Glutamatergic neuron (in vitro differentiated cells): ENCODE data around the gene HP. TPM values are rescaled to one million over a fixed set of nuclear protein-coding genes. Genes with fewer than 3 reads are reported as not detected.

Source experiments
- DNase-seq: peaks from one replicate; pipeline ENCODE4 v3.0.0; 2022
- H3K27ac Mint-ChIP-seq: one replicate; pipeline ENCODE4 v1.8.0; 2020; ENCODE audit warnings: mild to moderate bottlenecking, mixed read lengths, inconsistent platforms; ENCODE audit not compliant: unreplicated experiment
- H3K27me3 Mint-ChIP-seq: one replicate; pipeline ENCODE4 v1.8.0; 2020; ENCODE audit warnings: mild to moderate bottlenecking, moderate library complexity, mixed read lengths, inconsistent platforms; ENCODE audit not compliant: unreplicated experiment
- H3K36me3 Mint-ChIP-seq: one replicate; pipeline ENCODE4 v1.8.0; 2020; ENCODE audit warnings: mild to moderate bottlenecking, mixed read lengths, inconsistent platforms; ENCODE audit not compliant: unreplicated experiment
- H3K4me1 Mint-ChIP-seq: one replicate; pipeline ENCODE4 v1.8.0; 2020; ENCODE audit warnings: mild to moderate bottlenecking, low read depth, mixed read lengths, inconsistent platforms; ENCODE audit not compliant: unreplicated experiment
- H3K4me3 Mint-ChIP-seq: one replicate; pipeline ENCODE4 v1.8.0; 2020; ENCODE audit warnings: mild to moderate bottlenecking, mixed read lengths, inconsistent platforms; ENCODE audit not compliant: unreplicated experiment
- H3K9me3 Mint-ChIP-seq: one replicate; pipeline ENCODE4 v1.8.0; 2020; ENCODE audit warnings: mild to moderate bottlenecking, moderate library complexity, mixed read lengths, inconsistent platforms; ENCODE audit not compliant: unreplicated experiment
- CTCF ChIP-seq: fragments of 200-600 bp; sonication (generic); IDR thresholded peaks from one replicate; pipeline ENCODE4 v1.5.0; 2021; ENCODE audit not compliant: partially characterized antibody, unreplicated experiment
- total RNA-seq: library from RNA; stranded (reverse); fragmentation: NEBNext Ultra II Directional; extraction: Animal tissue kit (Norgen Biotek cat#: 25700); gene quantifications from one replicate; pipeline ENCODE4 v1.2.1, GENCODE V29; 2021; ENCODE audit not compliant: unreplicated experiment

Gene HP
- total RNA-seq, 1 donor from 2014 or later: not detected

GRCh38 chr16:72013888-72014581 lies 40.3 kb upstream of the HP start:
- Mint-ChIP-seq H3K4me3 (no peak overlapping the region), H3K4me1 (peaks cover 4% of the 10 kb centered on the region), H3K9me3 (no peaks in the 10 kb centered on the region), H3K36me3 (no peaks in the 10 kb centered on the region), H3K27me3 (no peaks in the 10 kb centered on the region), H3K27ac (no peak overlapping the region)
- no peak for TF ChIP-seq CTCF
- no peak for DNase-seq

GRCh38 chr16:72014675-72015074 lies 39.6 kb upstream of the HP start:
- no peak for DNase-seq
- Mint-ChIP-seq H3K27me3 (no peaks in the 10 kb centered on the region), H3K27ac (no peak overlapping the region), H3K4me1 (peaks cover 4% of the 10 kb centered on the region), H3K36me3 (no peaks in the 10 kb centered on the region), H3K4me3 (no peak overlapping the region), H3K9me3 (no peaks in the 10 kb centered on the region)
- TF ChIP-seq CTCF: no peak

GRCh38 chr16:72015124-72015523 lies 39.2 kb upstream of the HP start:
- no peak for TF ChIP-seq CTCF
- H3K27ac Mint-ChIP-seq: no peak overlapping the region
- H3K9me3 Mint-ChIP-seq: no peaks in the 10 kb centered on the region

GRCh38 chr16:72018470-72018869 lies 35.8 kb upstream of the HP start:
- TF ChIP-seq CTCF: no peak
- Mint-ChIP-seq H3K27me3 (no peaks in the 10 kb centered on the region), H3K36me3 (no peaks in the 10 kb centered on the region), H3K27ac (no peak overlapping the region), H3K4me3 (no peak overlapping the region), H3K9me3 (peaks cover 3% of the 10 kb centered on the region), H3K4me1 (peaks cover 3% of the 10 kb centered on the region)
- no peak for DNase-seq

More at GRCh38 chr16:72015124-72015523, 39.2 kb upstream of the HP start:
- Mint-ChIP-seq H3K4me1 (peaks cover 4% of the 10 kb centered on the region), H3K4me3 (no peak overlapping the region), H3K27me3 (no peaks in the 10 kb centered on the region), H3K36me3 (no peaks in the 10 kb centered on the region)
- no peak for DNase-seq

GRCh38 chr16:72021043-72021442 lies 33.3 kb upstream of the HP start:
- Mint-ChIP-seq H3K27ac (no peak overlapping the region), H3K36me3 (no peaks in the 10 kb centered on the region), H3K27me3 (no peaks in the 10 kb centered on the region), H3K4me1 (no peaks in the 10 kb centered on the region), H3K4me3 (no peak overlapping the region), H3K9me3 (peaks cover 3% of the 10 kb centered on the region)
- peak; percentile 61 for DNase-seq
- TF ChIP-seq CTCF: peak; percentile 69
